ENCODE data around the gene CIBAR2. TPM values are rescaled to one million over a fixed set of nuclear protein-coding genes. Genes with fewer than 3 reads are reported as not detected.

The CIBAR2 gene
- polyA plus RNA-seq, 3 donors: not detected

GRCh38 chr16:85077039-85077438, 35.2 kb downstream of the CIBAR2 start:
- whole genome bisulfite sequencing, 3 donors: 58 to 87% (median 65%) methylated on average over 8 to 10 of the region's 10 CpGs
- no peak overlapping the region for H3K27ac ChIP-seq (ENCODE audit: low read depth, low read length)

GRCh38 chr16:85075236-85075924, 36.9 kb downstream of the CIBAR2 start:
- WGBS, 3 donors: 91 to 96% (median 94%) methylated on average over 16 of the region's 16 CpGs

GRCh38 chr16:85074225-85074914, 37.9 kb downstream of the CIBAR2 start:
- no peak overlapping the region for H3K27ac ChIP-seq (ENCODE audit: low read depth, low read length)
- WGBS, 3 donors: 85 to 94% (median 91%) methylated on average over 6 of the region's 6 CpGs

More at GRCh38 chr16:85075236-85075924, 36.9 kb downstream of the CIBAR2 start:
- H3K27ac ChIP-seq (ENCODE audit: low read depth, low read length): no peak overlapping the region

- no peak overlapping the region for H3K27ac ChIP-seq (ENCODE audit: low read depth, low read length)
- WGBS, 3 donors: 58 to 86% (median 71%) methylated on average over 13 of the region's 13 CpGs
These were observed 39.3 kb downstream of the CIBAR2 start for GRCh38 chr16:85072947-85073346.

GRCh38 chr16:85072076-85072860, 40.0 kb downstream of the CIBAR2 start:
- no peak overlapping the region for H3K27ac ChIP-seq (ENCODE audit: low read depth, low read length)
- 71 to 93% (median 78%) methylated on average over 8 of the region's 8 CpGs for WGBS, 3 donors

GRCh38 chr16:85069171-85069570, 43.1 kb downstream of the CIBAR2 start:
- 85 to 96% (median 91%) methylated on average over 7 of the region's 7 CpGs for WGBS, 3 donors

GRCh38 chr16:85068746-85069145, 43.5 kb downstream of the CIBAR2 start:
- no peak overlapping the region for H3K27ac ChIP-seq (ENCODE audit: low read depth, low read length)
- WGBS, 3 donors: 82 to 95% (median 95%) methylated on average over 8 of the region's 8 CpGs

More at GRCh38 chr16:85069171-85069570, 43.1 kb downstream of the CIBAR2 start:
- no peak overlapping the region for H3K27ac ChIP-seq (ENCODE audit: low read depth, low read length)

GRCh38 chr16:85067426-85067825, 44.8 kb downstream of the CIBAR2 start:
- WGBS, 3 donors: 91 to 95% (median 94%) methylated on average over 8 of the region's 8 CpGs
- H3K27ac ChIP-seq (ENCODE audit: low read depth, low read length): no peak overlapping the region

GRCh38 chr16:85067024-85067423, 45.2 kb downstream of the CIBAR2 start:
- 96 to 97% (median 97%) methylated on average over 16 to 18 of the region's 18 CpGs for WGBS, 3 donors
- no peak overlapping the region for H3K27ac ChIP-seq (ENCODE audit: low read depth, low read length)

- H3K27ac ChIP-seq (ENCODE audit: low read depth, low read length): no peak overlapping the region
- 90 to 95% (median 91%) methylated on average over 12 of the region's 12 CpGs for WGBS, 3 donors
These were observed 45.9 kb downstream of the CIBAR2 start for GRCh38 chr16:85066346-85066885.

- no peak overlapping the region for H3K27ac ChIP-seq (ENCODE audit: low read depth, low read length)
- WGBS, 3 donors: 93 to 96% (median 94%) methylated on average over 13 of the region's 13 CpGs
These were observed 47.2 kb downstream of the CIBAR2 start for GRCh38 chr16:85065099-85065498.

- H3K27ac ChIP-seq (ENCODE audit: low read depth, low read length): no peak overlapping the region
- 93 to 94% (median 94%) methylated on average over 6 of the region's 6 CpGs for WGBS, 3 donors
These were observed 48.1 kb downstream of the CIBAR2 start for GRCh38 chr16:85064186-85064585.

- WGBS, 3 donors: 78 to 91% (median 90%) methylated on average over 11 of the region's 11 CpGs
These were observed 49.4 kb downstream of the CIBAR2 start for GRCh38 chr16:85062845-85063244.

GRCh38 chr16:85062323-85062722, 49.9 kb downstream of the CIBAR2 start:
- H3K27ac ChIP-seq (ENCODE audit: low read depth, low read length): no peak overlapping the region
- 89 to 91% (median 90%) methylated on average over 9 of the region's 9 CpGs for WGBS, 3 donors

More at GRCh38 chr16:85062845-85063244, 49.4 kb downstream of the CIBAR2 start:
- no peak overlapping the region for H3K27ac ChIP-seq (ENCODE audit: low read depth, low read length)

GRCh38 chr16:85061566-85061965, 50.7 kb downstream of the CIBAR2 start:
- H3K27ac ChIP-seq (ENCODE audit: low read depth, low read length): no peak overlapping the region
- WGBS, 3 donors: 49 to 78% (median 65%) methylated on average over 8 of the region's 8 CpGs

GRCh38 chr16:85058909-85059308, 53.4 kb downstream of the CIBAR2 start:
- 70 to 98% (median 71%) methylated on average over 4 of the region's 4 CpGs for WGBS, 3 donors
- no peak overlapping the region for H3K27ac ChIP-seq (ENCODE audit: low read depth, low read length)

GRCh38 chr16:85057948-85058347, 54.3 kb downstream of the CIBAR2 start:
- WGBS, 3 donors: 95 to 97% (median 96%) methylated on average over 7 of the region's 7 CpGs
- H3K27ac ChIP-seq (ENCODE audit: low read depth, low read length): no peak overlapping the region

- no peak overlapping the region for H3K27ac ChIP-seq (ENCODE audit: low read depth, low read length)
- 77 to 90% (median 89%) methylated on average over 9 of the region's 9 CpGs for WGBS, 3 donors
These were observed 54.9 kb downstream of the CIBAR2 start for GRCh38 chr16:85057212-85057889.
